GM12873 (cell line): ENCODE results near the gene CHST8.

Experiments used
- CTCF ChIP-seq: IDR thresholded peaks from 2 replicates; pipeline ENCODE4 v1.5.1; 2012; ENCODE audit warnings: low read depth, mild to moderate bottlenecking, moderate library complexity, low read length, control low read depth; ENCODE audit not compliant: insufficient read depth; ENCODE audit errors: missing control alignments

Gene CHST8

GRCh38 chr19:33718651-33719254, 97.0 kb downstream of the CHST8 start:
- TF ChIP-seq CTCF = no peak

- no peak for TF ChIP-seq CTCF
These were observed 97.8 kb downstream of the CHST8 start for GRCh38 chr19:33719366-33720154.

GRCh38 chr19:33720155-33720493, 98.4 kb downstream of the CHST8 start:
- no peak for TF ChIP-seq CTCF

GRCh38 chr19:33720691-33721682, 99.2 kb downstream of the CHST8 start:
- no peak for TF ChIP-seq CTCF

GRCh38 chr19:33721735-33722297, 100.1 kb downstream of the CHST8 start:
- TF ChIP-seq CTCF = no peak

GRCh38 chr19:33722456-33723239, 100.9 kb downstream of the CHST8 start:
- TF ChIP-seq CTCF = no peak
